DMS153 treated with DMSO at 0.1 percent for 48 hours (cell line): Measurements from ENCODE around the gene SMYD3.

Experiments used
- DNase-seq: peaks from one replicate; lab custom pipeline; 2025; ENCODE audit not compliant: unreplicated experiment; lab: John Stamatoyannopoulos, UW

Gene SMYD3

GRCh38 chr1:245710961-245711903, 795.8 kb downstream of the SMYD3 start:
- DNase-seq, result no peak

GRCh38 chr1:245707941-245708340, 799.1 kb downstream of the SMYD3 start:
- DNase-seq, result no peak

- DNase-seq, result no peak
Measured at GRCh38 chr1:245704765-245705164, 802.3 kb downstream of the SMYD3 start.

- DNase-seq, result no peak
Measured at GRCh38 chr1:245704341-245704740, 802.7 kb downstream of the SMYD3 start.

- no peak for DNase-seq
Measured at GRCh38 chr1:245702346-245702745, 804.7 kb downstream of the SMYD3 start.

- DNase-seq, result no peak
Measured at GRCh38 chr1:245701631-245702030, 805.4 kb downstream of the SMYD3 start.

- no peak for DNase-seq
Measured at GRCh38 chr1:245700631-245701030, 806.4 kb downstream of the SMYD3 start.
